ENCODE results near the gene CNDP2.

The CNDP2 gene

DNA sequence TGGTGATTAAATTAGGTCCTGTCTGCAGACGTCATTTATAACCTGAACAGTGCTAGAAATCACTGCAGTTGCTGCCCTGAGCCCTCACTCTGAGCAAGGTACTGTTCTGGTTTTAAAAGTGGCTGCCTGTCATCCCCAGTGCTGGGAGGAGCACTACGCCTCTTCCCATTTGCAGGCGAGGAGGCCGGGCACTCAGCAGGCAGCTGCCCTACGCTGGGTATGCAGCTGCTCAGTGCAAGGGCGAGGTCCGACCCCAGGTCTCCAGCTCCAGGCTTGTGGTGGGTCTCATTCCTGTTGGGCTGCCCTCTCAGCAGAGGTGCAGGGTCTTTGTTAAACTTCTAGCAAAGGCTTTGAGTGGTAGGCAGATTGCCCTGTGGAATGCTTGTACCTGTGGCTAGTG lies 15.7 kb downstream of the CNDP2 start:
- Histone ChIP-seq H3K79me2 (ENCODE audit: control insufficient read depth, low read length) (0 out of 2 replicates have a peak, but pooled peaks cover 5% of the 10 kb centered on the region), H3K9me2 (replicated peaks; ENCODE audit: control insufficient read depth, low read length) (no peaks in the 10 kb centered on the region), H3K4me2 (ENCODE audit: low read length) (no peak overlapping the region), H4K20me1 (ENCODE audit: control insufficient read depth, insufficient read depth, low read depth, low read length) (0 out of 2 replicates have a peak, but pooled peaks cover 3% of the 10 kb centered on the region), H3F3A (ENCODE audit: control insufficient read depth, insufficient read depth) (no peaks in the 10 kb centered on the region), H3K4me1 (ENCODE audit: control insufficient read depth, low read length) (no peaks in the 10 kb centered on the region), H3K36me3 (ENCODE audit: control insufficient read depth, low read length) (peaks cover 92% of the 10 kb centered on the region), H3K4me3 (ENCODE audit: low read length) (no peak overlapping the region), H3K27me3 (ENCODE audit: control insufficient read depth, low read length) (no peaks in the 10 kb centered on the region), H3K9me3 (ENCODE audit: control insufficient read depth, insufficient read depth, low read length) (no peaks in the 10 kb centered on the region), H3K27ac (ENCODE audit: low read depth, low read length) (no peak overlapping the region)
- no peak for TF ChIP-seq EZH2phosphoT487 (IDR thresholded peaks at IDR 0.05; ENCODE audit: borderline replicate concordance, low read length)
- TF ChIP-seq, protein P1, sequence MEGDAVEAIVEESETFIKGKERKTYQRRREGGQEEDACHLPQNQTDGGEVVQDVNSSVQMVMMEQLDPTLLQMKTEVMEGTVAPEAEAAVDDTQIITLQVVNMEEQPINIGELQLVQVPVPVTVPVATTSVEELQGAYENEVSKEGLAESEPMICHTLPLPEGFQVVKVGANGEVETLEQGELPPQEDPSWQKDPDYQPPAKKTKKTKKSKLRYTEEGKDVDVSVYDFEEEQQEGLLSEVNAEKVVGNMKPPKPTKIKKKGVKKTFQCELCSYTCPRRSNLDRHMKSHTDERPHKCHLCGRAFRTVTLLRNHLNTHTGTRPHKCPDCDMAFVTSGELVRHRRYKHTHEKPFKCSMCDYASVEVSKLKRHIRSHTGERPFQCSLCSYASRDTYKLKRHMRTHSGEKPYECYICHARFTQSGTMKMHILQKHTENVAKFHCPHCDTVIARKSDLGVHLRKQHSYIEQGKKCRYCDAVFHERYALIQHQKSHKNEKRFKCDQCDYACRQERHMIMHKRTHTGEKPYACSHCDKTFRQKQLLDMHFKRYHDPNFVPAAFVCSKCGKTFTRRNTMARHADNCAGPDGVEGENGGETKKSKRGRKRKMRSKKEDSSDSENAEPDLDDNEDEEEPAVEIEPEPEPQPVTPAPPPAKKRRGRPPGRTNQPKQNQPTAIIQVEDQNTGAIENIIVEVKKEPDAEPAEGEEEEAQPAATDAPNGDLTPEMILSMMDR (IDR thresholded peaks at IDR 0.05; ENCODE audit: low read depth, low read length, poor library complexity, severe bottlenecking) = no peak

DNA sequence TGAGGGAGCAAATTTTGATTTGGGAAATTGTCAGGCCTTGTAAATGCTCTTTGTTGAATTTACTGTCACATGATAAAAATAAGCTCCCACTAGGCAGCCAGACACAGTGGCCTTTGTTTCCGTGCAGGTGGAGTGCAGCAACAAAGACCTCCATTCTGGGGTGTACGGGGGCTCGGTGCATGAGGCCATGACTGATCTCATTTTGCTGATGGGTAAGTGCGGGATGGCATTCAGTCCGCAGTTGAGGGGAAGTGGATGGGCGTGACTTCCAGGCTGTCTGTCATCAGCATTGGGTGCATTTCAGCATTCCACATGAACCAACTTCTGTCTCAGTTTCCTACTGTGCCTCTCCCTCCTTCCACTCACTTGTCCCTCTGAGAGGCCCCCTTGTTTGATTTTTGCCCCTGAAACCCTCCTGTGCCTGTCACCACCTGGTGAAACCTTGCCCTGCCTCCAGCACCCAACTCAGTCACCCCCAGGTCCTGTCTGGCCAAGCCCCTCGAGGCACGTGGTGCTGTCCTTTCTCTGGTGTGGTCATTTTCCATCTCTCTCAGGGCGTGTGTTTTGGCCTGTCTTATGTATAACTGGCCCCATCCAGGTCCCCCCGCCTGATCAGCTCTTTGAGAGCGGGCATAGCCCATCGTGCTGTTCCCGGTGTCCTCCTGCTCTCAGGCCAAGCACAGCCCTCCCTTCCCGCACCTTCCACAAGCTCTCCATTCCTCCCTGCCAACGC lies 16.3 kb downstream of the CNDP2 start:
- 0 out of 2 replicates have a peak, but pooled peaks cover 5% of the 10 kb centered on the region for H3K79me2 ChIP-seq (ENCODE audit: control insufficient read depth, low read length)

DNA sequence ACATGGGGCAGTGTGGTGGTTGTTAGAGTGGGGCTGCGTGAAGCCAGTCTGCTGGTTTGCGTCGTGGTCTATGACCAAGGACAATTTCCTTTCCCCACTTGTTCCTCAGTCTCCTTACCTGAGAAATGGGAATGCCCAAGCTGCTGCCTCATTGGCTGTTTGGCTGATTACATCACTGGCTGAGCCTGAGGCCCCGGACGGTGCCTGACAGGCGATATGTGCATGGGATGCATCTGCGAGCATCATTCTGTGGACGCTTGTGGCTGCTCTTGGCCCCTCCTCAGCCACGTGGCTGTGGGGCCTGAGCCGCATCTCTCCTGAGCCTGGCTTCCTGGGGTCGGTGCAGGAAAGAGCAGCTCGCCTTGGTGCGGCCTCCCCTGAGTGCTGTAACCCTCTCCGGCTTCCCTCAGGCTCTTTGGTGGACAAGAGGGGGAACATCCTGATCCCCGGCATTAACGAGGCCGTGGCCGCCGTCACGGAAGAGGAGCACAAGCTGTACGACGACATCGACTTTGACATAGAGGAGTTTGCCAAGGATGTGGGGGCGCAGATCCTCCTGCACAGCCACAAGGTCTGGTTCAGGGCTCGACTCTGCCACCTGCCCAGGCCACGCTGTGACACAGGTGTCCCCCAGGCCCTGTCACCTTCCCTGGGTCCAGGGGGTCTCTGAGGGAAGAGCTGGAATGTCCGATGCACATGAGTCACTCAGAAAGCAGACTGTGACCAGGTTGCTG lies 17.2 kb downstream of the CNDP2 start:
- no peaks in the 10 kb centered on the region for H3F3A ChIP-seq (ENCODE audit: control insufficient read depth, insufficient read depth)
- TF ChIP-seq, protein P1 (IDR thresholded peaks at IDR 0.05; ENCODE audit: low read depth, low read length, poor library complexity, severe bottlenecking) = no peak
- no peak for TF ChIP-seq EZH2phosphoT487 (IDR thresholded peaks at IDR 0.05; ENCODE audit: borderline replicate concordance, low read length)
- H3K9me2 ChIP-seq (replicated peaks; ENCODE audit: control insufficient read depth, low read length) = no peaks in the 10 kb centered on the region
- no peaks in the 10 kb centered on the region for H3K9me3 ChIP-seq (ENCODE audit: control insufficient read depth, insufficient read depth, low read length)
- 0 out of 2 replicates have a peak, but pooled peaks cover 3% of the 10 kb centered on the region for H4K20me1 ChIP-seq (ENCODE audit: control insufficient read depth, insufficient read depth, low read depth, low read length)
- no peaks in the 10 kb centered on the region for H3K27me3 ChIP-seq (ENCODE audit: control insufficient read depth, low read length)
- no peaks in the 10 kb centered on the region for H3K4me1 ChIP-seq (ENCODE audit: control insufficient read depth, low read length)
- no peak overlapping the region for H3K27ac ChIP-seq (ENCODE audit: low read depth, low read length)
- H3K4me2 ChIP-seq (ENCODE audit: low read length) = no peak overlapping the region
- H3K4me3 ChIP-seq (ENCODE audit: low read length) = no peak overlapping the region
- peaks cover 86% of the 10 kb centered on the region for H3K36me3 ChIP-seq (ENCODE audit: control insufficient read depth, low read length)
- H3K79me2 ChIP-seq (ENCODE audit: control insufficient read depth, low read length) = 0 out of 2 replicates have a peak, but pooled peaks cover 3% of the 10 kb centered on the region

More for the DNA sequence above, 16.3 kb downstream of the CNDP2 start:
- H3K36me3 ChIP-seq (ENCODE audit: control insufficient read depth, low read length) = peaks cover 91% of the 10 kb centered on the region
- no peaks in the 10 kb centered on the region for H3K4me1 ChIP-seq (ENCODE audit: control insufficient read depth, low read length)
- H3K27me3 ChIP-seq (ENCODE audit: control insufficient read depth, low read length) = no peaks in the 10 kb centered on the region
- no peak overlapping the region for H3K4me3 ChIP-seq (ENCODE audit: low read length)
- no peak overlapping the region for H3K4me2 ChIP-seq (ENCODE audit: low read length)
- no peaks in the 10 kb centered on the region for H3K9me3 ChIP-seq (ENCODE audit: control insufficient read depth, insufficient read depth, low read length)
- no peaks in the 10 kb centered on the region for H3F3A ChIP-seq (ENCODE audit: control insufficient read depth, insufficient read depth)
- H4K20me1 ChIP-seq (ENCODE audit: control insufficient read depth, insufficient read depth, low read depth, low read length) = 0 out of 2 replicates have a peak, but pooled peaks cover 3% of the 10 kb centered on the region
- TF ChIP-seq, protein P1 (IDR thresholded peaks at IDR 0.05; ENCODE audit: low read depth, low read length, poor library complexity, severe bottlenecking) = no peak
- TF ChIP-seq EZH2phosphoT487 (IDR thresholded peaks at IDR 0.05; ENCODE audit: borderline replicate concordance, low read length) = no peak
- H3K27ac ChIP-seq (ENCODE audit: low read depth, low read length) = no peak overlapping the region
- H3K9me2 ChIP-seq (replicated peaks; ENCODE audit: control insufficient read depth, low read length) = no peaks in the 10 kb centered on the region

All from DOHH2 (cell line).